ENCODE measurements around the gene ZNF217. TPM values are rescaled to one million over a fixed set of nuclear protein-coding genes. Genes with fewer than 3 reads are reported as not detected.

Gene ZNF217
- total and polyA plus RNA-seq, 10 of the 15 experiments (the other 5 are each of a cell fraction or from before 2014, with no cell fraction given), result 8.5 to 76.6 (median 40.6) TPM

DNA sequence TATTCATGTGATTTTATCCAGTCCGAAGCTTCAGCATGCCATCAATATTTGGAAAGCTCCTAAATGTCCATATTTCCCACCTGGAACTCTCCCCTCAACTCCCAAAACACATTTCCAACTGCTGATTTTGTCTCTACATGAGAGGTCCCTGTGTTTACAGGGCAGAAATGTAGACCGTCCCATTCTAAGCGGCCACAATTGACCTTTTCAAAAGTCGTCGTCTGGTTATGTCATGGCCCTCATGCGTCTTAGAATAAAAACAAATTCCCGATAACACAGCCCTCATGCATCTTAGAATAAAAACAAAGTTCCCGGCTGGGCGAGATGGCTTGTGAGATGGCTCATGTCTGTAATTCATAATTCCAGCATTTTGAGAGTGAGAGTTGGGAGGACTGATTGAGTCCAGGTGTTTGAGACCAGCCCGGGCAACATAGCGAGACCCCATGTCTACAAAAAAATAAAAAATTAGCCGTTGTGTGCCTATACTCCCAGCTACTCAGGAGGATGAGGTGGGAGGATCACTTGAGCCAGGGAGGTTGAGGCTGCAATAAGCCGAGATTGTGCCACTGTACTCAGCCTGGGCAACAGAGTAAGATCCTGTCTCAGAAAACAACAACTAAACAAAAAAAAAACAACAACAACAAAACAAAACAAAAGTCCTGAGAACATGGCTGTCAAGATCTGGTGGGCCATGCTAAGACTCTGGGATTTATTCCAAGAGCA lies 6.4 kb upstream of the ZNF217 start:
- POLR2A ChIA-PET, result interaction anchor here (0.9 to 1.2 kb wide), 2 partner anchors 11 to 52 kb away, joined by 3 to 5 read pairs; no protein-coding TSS in a partner anchor
- no peak for FAIRE-seq

GRCh38 chr20:53599378-53599777 lies 5.7 kb upstream of the ZNF217 start:
- no peak for ATAC-seq
- TF ChIP-seq KDM1A (IDR thresholded peaks at IDR 0.05; ENCODE audit: borderline replicate concordance) (no peak), YY1 (IDR thresholded peaks at IDR 0.05; ENCODE audit: low read depth, low read length) (no peak), MYC (IDR thresholded peaks at IDR 0.05; ENCODE audit: insufficient read depth, insufficient read length, insufficient replicate concordance, low read length, severe bottlenecking) (no peak), TARDBP (IDR thresholded peaks at IDR 0.05; ENCODE audit: borderline replicate concordance) (no peak), SKIL (IDR thresholded peaks at IDR 0.05; ENCODE audit: low read depth, poor library complexity, severe bottlenecking) (no peak), YBX1 (IDR thresholded peaks at IDR 0.05) (no peak), MLLT1 (IDR thresholded peaks at IDR 0.05) (no peak), NFIC (IDR thresholded peaks at IDR 0.05; ENCODE audit: low read depth, low read length) (no peak), CBX3 (IDR thresholded peaks at IDR 0.05; ENCODE audit: borderline replicate concordance, low read depth) (no peak)
- Histone ChIP-seq H2AFZ (ENCODE audit: control insufficient read depth, low read depth, low read length) (no peak overlapping the region), H3K9ac (ENCODE audit: control insufficient read depth, insufficient read depth, low read length) (no peak overlapping the region), H3K27ac (ENCODE audit: control insufficient read depth, insufficient read depth) (no peak overlapping the region), H3K4me2 (ENCODE audit: control insufficient read depth, insufficient read depth) (no peak overlapping the region), H4K20me1 (ENCODE audit: control insufficient read depth, insufficient read depth) (no peaks in the 10 kb centered on the region), H3K27me3 (replicated peaks in 1 of 2; ENCODE audit: control insufficient read depth in 2 of 2, insufficient read depth in 2 of 2, low read length in 1 of 2) (no peaks in the 10 kb centered on the region), H3K79me2 (ENCODE audit: control insufficient read depth, insufficient read depth, low read length) (peaks cover 25% of the 10 kb centered on the region), H3K4me3 (no peak overlapping the region), H3K4me1 (ENCODE audit: control insufficient read depth, insufficient read depth, low read length) (peaks cover 8% of the 10 kb centered on the region; the same call in 1 of the 2 replicates), H3K36me3 (ENCODE audit: control insufficient read depth in 2 of 2, insufficient read depth in 2 of 2, low read length in 1 of 2) (no peaks in the 10 kb centered on the region), H3K9me3 (replicated peaks; ENCODE audit: control insufficient read depth, insufficient read depth, low read length) (no peaks in the 10 kb centered on the region)
- BruUV-seq (replicated peaks), result no TSS peak
- RAD21 ChIA-PET (ENCODE audit: unreplicated experiment), result interaction anchor here (0.6 to 1.7 kb wide), 7 partner anchors 11 to 303 kb away, joined by 3 to 7 read pairs (median 4); no protein-coding TSS in a partner anchor
- CTCF ChIA-PET, result interaction anchor here (1.5 to 2.3 kb wide), 2 partner anchors 10 to 22 kb away, joined by 6 to 8 read pairs; no protein-coding TSS in a partner anchor
- in situ Hi-C loops (cut with MboI) (no loop called here), intact Hi-C loops (cut with micrococcal nuclease; ENCODE audit: unreplicated experiment) (no loop called here)
- no peak for FAIRE-seq
- no peak for DNase-seq (ENCODE audit: low read depth, low spot score)
- SMC1A ChIA-PET (ENCODE audit: uncharacterized antibody, unreplicated experiment), result interaction anchor here (1.2 to 1.8 kb wide), 2 partner anchors 22 to 83 kb away, joined by 4 read pairs; no protein-coding TSS in a partner anchor
- POLR2A ChIA-PET, result interaction anchor here (0.9 to 1.2 kb wide), 2 partner anchors 11 to 53 kb away, joined by 3 to 5 read pairs; no protein-coding TSS in a partner anchor
- WGBS (ENCODE audit: insufficient coverage, insufficient replicate concordance, low lambda C conversion rate, missing lambda C conversion rate), result 98% methylated on average over 4 of the region's 4 CpGs

More for the DNA sequence above, 6.4 kb upstream of the ZNF217 start:
- SMC1A ChIA-PET (ENCODE audit: uncharacterized antibody, unreplicated experiment), result interaction anchor here (1.8 kb wide), 1 partner anchor 21 kb away, joined by 4 read pairs; no protein-coding TSS in a partner anchor
- Histone ChIP-seq H3K27ac (ENCODE audit: control insufficient read depth, insufficient read depth) (no peak overlapping the region), H4K20me1 (ENCODE audit: control insufficient read depth, insufficient read depth) (no peaks in the 10 kb centered on the region), H3K27me3 (replicated peaks in 1 of 2; ENCODE audit: control insufficient read depth in 2 of 2, insufficient read depth in 2 of 2, low read length in 1 of 2) (no peaks in the 10 kb centered on the region), H3K36me3 (ENCODE audit: control insufficient read depth in 2 of 2, insufficient read depth in 2 of 2, low read length in 1 of 2) (no peaks in the 10 kb centered on the region), H3K4me1 (ENCODE audit: control insufficient read depth, insufficient read depth, low read length) (peaks cover 8% of the 10 kb centered on the region; the same call in 1 of the 2 replicates), H3K9me3 (replicated peaks; ENCODE audit: control insufficient read depth, insufficient read depth, low read length) (no peaks in the 10 kb centered on the region), H2AFZ (ENCODE audit: control insufficient read depth, low read depth, low read length) (no peak overlapping the region), H3K4me3 (no peak overlapping the region), H3K4me2 (ENCODE audit: control insufficient read depth, insufficient read depth) (no peak overlapping the region), H3K9ac (ENCODE audit: control insufficient read depth, insufficient read depth, low read length) (no peak overlapping the region), H3K79me2 (ENCODE audit: control insufficient read depth, insufficient read depth, low read length) (peaks cover 24% of the 10 kb centered on the region)
- BruUV-seq (replicated peaks), result no TSS peak
- TF ChIP-seq NFXL1 (IDR thresholded peaks at IDR 0.05; ENCODE audit: borderline replicate concordance), result 0 out of 2 replicates have a peak, but pooled peaks have one; percentile 6
- no peak for TF ChIP-seq BMI1 (IDR thresholded peaks at IDR 0.05; ENCODE audit: borderline replicate concordance)
- no peak for TF ChIP-seq BRCA1 (IDR thresholded peaks at IDR 0.05; ENCODE audit: low read depth, low read length)
- DNase-seq (ENCODE audit: low read depth, low spot score) (no peak), ATAC-seq (no peak)
- CTCF ChIA-PET, result no interaction called here
- intact Hi-C loops (cut with micrococcal nuclease; ENCODE audit: unreplicated experiment) (no loop called here), in situ Hi-C loops (cut with MboI) (no loop called here)
- RAD21 ChIA-PET (ENCODE audit: unreplicated experiment), result interaction anchor here (1.0 to 1.7 kb wide), 4 partner anchors 22 to 265 kb away, joined by 3 to 7 read pairs (median 4); no protein-coding TSS in a partner anchor
- whole genome bisulfite sequencing (ENCODE audit: insufficient coverage, insufficient replicate concordance, low lambda C conversion rate, missing lambda C conversion rate), result 90% methylated on average over 13 of the region's 13 CpGs

Data from GM12878 (cell line).